GM18870 (cell line): ENCODE measurements around the gene MAGEB16.

Experiments used
- ATAC-seq: cut with Tn5 transposase; IDR thresholded peaks from one replicate; pipeline ENCODE4 v1.9.1; 2021; ENCODE audit warnings: moderate library complexity; ENCODE audit not compliant: unreplicated experiment

The MAGEB16 gene

DNA sequence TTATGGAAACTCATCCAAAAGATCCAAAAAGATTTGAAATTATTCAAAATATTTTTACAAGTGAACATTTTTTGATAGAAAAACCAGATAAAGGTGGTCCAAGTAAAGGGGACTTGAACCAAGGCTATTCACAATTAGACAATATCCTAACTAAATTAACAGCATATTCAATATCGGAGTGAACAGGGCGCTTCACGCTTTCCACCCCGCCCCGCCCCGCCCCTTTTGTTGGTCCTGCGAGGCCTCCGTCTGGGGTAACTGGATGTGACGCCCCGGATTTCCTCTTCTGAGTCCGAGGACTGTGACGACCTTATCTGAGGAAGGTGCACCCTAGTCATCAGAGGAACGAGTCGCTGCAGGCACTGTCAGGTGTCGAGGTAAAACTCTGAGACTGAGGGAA lies at the start of gene MAGEB16:
TSS of gene MAGEB16 (plus strand) at position 301 of the 400 bp plus-strand sequence. CDS start 3,855 bp downstream, outside the sequence.
- no peak for ATAC-seq

DNA sequence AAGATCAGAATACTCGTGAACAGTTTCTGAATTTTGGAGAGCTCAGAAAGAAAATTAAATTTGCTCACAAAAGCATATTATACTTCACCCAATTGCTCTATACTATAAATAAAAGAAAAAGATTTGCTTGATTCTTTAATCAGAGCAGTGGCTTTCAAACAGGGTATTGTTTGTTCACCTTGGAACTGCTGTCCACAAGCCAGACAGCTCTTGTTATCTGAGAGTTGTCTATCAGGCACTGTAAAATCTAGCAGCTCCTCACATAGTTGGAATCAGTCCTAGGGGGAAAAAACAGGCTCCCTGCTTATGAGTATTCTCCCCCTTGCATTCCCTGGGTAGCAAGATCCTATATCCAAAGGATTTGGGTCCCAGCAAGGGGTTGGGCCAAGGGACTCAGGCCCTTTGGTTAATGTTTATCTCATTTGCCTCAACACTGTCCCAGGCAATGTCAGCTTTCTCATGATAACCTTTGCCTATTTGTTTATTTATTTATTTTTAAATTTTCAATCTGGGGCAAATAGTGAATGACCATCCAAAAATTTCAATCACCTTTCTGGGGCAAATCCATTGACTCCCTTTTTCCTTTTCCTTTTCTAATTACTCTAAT lies 24.1 kb upstream of the MAGEB16 start:
- ATAC-seq, result no peak

DNA sequence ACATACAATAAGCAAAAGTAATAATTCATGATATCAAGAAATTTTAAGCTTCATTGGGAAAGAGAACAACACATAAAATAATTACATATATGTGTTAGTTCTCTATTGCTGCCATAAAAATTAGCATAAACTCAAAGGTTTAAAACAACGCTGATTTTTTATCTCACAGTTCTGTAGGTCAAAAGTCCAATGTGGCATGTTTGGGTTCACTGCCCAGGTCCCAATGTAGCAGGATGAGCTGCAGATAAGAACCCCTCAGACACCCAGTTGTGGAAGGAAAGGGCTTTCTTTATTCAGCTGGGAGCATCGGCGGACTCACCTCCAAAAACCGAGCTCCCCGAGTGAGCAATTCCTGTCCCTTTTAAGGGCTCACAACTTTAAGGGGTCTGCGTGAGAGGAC lies 13.1 kb upstream of the MAGEB16 start:
- no peak for ATAC-seq

DNA sequence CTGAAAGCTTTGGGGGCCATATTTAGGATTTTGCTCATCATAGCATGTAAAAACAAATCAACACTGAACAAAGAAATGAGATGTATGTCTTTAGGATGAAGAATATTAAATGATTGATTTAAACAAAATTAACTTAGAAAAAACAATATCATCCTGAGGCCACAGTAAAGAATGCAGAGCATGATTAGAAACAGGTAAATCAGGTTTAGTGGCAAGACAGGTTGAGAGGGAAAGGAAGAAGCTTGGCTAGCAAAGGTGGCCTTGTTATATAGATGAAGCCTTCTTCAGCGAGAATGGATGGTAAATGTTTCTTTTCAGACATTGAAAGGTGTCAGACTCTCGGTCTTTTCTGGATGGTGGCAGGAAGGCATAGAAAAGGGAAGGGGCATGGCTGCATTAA lies 11.9 kb upstream of the MAGEB16 start:
- ATAC-seq, result no peak

- ATAC-seq, result no peak
Observed at GRCh38 chrX:35787867-35788266, 10.3 kb upstream of the MAGEB16 start.

GRCh38 chrX:35800474-35800873 lies 2.3 kb downstream of the MAGEB16 start:
- no peak for ATAC-seq

GRCh38 chrX:35809781-35810180 lies 11.6 kb downstream of the MAGEB16 start:
- no peak for ATAC-seq

DNA sequence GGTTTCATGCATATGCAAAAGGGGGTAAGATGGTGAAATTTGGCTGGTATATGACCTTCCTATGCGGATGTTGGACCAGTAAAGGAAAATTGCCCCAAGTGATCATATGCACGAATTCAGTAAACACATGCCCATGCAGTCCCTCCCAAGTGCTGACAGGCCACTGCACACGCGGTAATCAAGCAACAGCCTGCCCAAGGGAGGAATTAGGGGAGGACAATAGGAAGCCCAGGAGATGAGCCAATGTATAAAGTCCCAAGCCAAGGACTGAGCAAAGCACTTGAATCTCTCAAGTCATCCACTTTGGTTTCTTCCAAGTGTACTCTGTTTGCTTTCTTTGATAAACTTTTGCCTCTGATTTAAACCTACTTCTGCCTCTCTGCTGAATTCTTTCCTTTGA lies 21.1 kb downstream of the MAGEB16 start:
- ATAC-seq, result no peak

GRCh38 chrX:35826503-35826902 lies 28.4 kb downstream of the MAGEB16 start:
- ATAC-seq, result no peak

DNA sequence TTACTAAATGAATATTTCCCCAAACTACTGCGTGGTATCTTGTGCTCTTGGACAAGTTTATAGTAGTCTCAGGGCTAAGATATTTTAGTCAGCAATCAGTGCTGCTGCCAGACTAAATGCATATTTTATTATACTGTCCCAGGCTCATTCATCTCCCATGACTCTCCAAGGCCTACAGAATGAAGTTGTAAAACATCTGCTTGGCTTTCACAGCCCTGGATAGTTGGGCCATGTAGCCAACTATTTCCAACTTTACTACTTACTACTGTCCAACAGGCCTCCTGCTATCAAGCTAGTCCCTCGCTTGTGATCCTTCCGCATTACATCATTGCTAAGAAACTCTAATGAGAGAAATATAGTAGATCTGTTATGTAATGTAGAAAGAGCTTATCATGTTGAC lies 31.4 kb downstream of the MAGEB16 start:
- no peak for ATAC-seq

- ATAC-seq, result no peak
Observed at GRCh38 chrX:35841872-35842271, 43.7 kb downstream of the MAGEB16 start.

- no peak for ATAC-seq
Observed at GRCh38 chrX:35842674-35843073, 44.5 kb downstream of the MAGEB16 start.

- ATAC-seq, result no peak
Observed at GRCh38 chrX:35847736-35848135, 49.6 kb downstream of the MAGEB16 start.
